ENCODE data around the gene CYP1A2. TPM values are rescaled to one million over a fixed set of nuclear protein-coding genes. Genes with fewer than 3 reads are reported as not detected.
A peak's percentile ranks its signal among the peaks of the same experiment; 100 is the strongest.

Gene CYP1A2
- total RNA-seq, 4 donors from 2014 or later: not detected

- DNase-seq (ENCODE audit: low spot score in 2 of 2): no peak
- intact Hi-C loops (cut with DNase I; ENCODE audit: low total_unique reads): loop anchor here (5.0 kb wide), 1 partner anchor 172 kb away; no protein-coding TSS in a partner anchor
- H3K4me3 ChIP-seq (ENCODE audit: low read depth, poor library complexity, severe bottlenecking): no peak overlapping the region
Measured at GRCh38 chr15:74780523-74781430, 32.1 kb downstream of the CYP1A2 start.

GRCh38 chr15:74781431-74782258 lies 33.0 kb downstream of the CYP1A2 start, which contains the start of gene CSK:
CSK (plus strand) TSS chr15:74782080; CDS start chr15:74798298, 16,218 bp downstream.
- WGBS, 2 donors: 1% methylated on average over 21 to 52 of the region's 74 CpGs
- peak in 1 of 2 donors; percentile 93 for DNase-seq (ENCODE audit: low spot score in 2 of 2)
- TF ChIP-seq POLR2A (IDR thresholded peaks at IDR 0.05) (no peak), CTCF (IDR thresholded peaks at IDR 0.05) (no peak)
- H3K4me3 ChIP-seq (ENCODE audit: low read depth, poor library complexity, severe bottlenecking): peak within 1 kb of the TSS; percentile 82
- intact Hi-C loops (cut with DNase I; ENCODE audit: low total_unique reads): loop anchor here (5.0 kb wide), 1 partner anchor 171 kb away; no protein-coding TSS in a partner anchor

More at GRCh38 chr15:74780523-74781430, 32.1 kb downstream of the CYP1A2 start:
- WGBS, 2 donors: 46 to 47% methylated on average over 16 of the region's 16 CpGs
- TF ChIP-seq CTCF (IDR thresholded peaks at IDR 0.05): no peak
- TF ChIP-seq POLR2A (IDR thresholded peaks at IDR 0.05): no peak

GRCh38 chr15:74782259-74783071 lies 33.8 kb downstream of the CYP1A2 start:
- 1% methylated on average over 48 to 53 of the region's 72 CpGs for WGBS, 2 donors
- peak overlapping the region; percentile 82 for H3K4me3 ChIP-seq (ENCODE audit: low read depth, poor library complexity, severe bottlenecking)
- TF ChIP-seq POLR2A (IDR thresholded peaks at IDR 0.05): no peak
- no peak for TF ChIP-seq CTCF (IDR thresholded peaks at IDR 0.05)
- no peak for DNase-seq (ENCODE audit: low spot score in 2 of 2)
- intact Hi-C loops (cut with DNase I; ENCODE audit: low total_unique reads): loop anchor here (5.0 kb wide), 1 partner anchor 170 kb away; no protein-coding TSS in a partner anchor

- TF ChIP-seq CTCF (IDR thresholded peaks at IDR 0.05): no peak
- TF ChIP-seq POLR2A (IDR thresholded peaks at IDR 0.05): no peak
- peak overlapping the region; percentile 82 for H3K4me3 ChIP-seq (ENCODE audit: low read depth, poor library complexity, severe bottlenecking)
- WGBS, 2 donors: 7 to 14% methylated on average over 10 to 12 of the region's 13 CpGs
- no peak for DNase-seq (ENCODE audit: low spot score in 2 of 2)
- intact Hi-C loops (cut with DNase I; ENCODE audit: low total_unique reads): loop anchor here (5.0 kb wide), 1 partner anchor 169 kb away; no protein-coding TSS in a partner anchor
Measured at GRCh38 chr15:74783072-74783807, 34.6 kb downstream of the CYP1A2 start.
